PFSK-1 (cell line): Measurements from ENCODE around the gene ZNF536.

Experiments used
- FOXP2 ChIP-seq: optimal IDR thresholded peaks from 2 replicates; pipeline ENCODE3; 2011; ENCODE audit warnings: borderline replicate concordance, control low read depth, inconsistent platforms; ENCODE audit not compliant: insufficient read depth; ENCODE audit errors: extremely low read length, extremely low read depth
- POLR2AphosphoS5 ChIP-seq: IDR thresholded peaks from 2 replicates; pipeline ENCODE4 v1.6.1; 2012; ENCODE audit warnings: low read depth, mild to moderate bottlenecking, control low read depth, low read length, moderate library complexity
- REST ChIP-seq, 2 experiments: IDR thresholded peaks; 2 replicates each; pipeline versions ENCODE4 v1.6.1 to v1.8.0; 2011 to 2012; ENCODE audit warnings: low read depth in 2 of 2, low read length in 2 of 2, control low read depth in 1 of 2, inconsistent platforms in 1 of 2, mild to moderate bottlenecking in 1 of 2, moderate library complexity in 1 of 2; ENCODE audit not compliant: insufficient read depth in 1 of 2
- SIN3A ChIP-seq: IDR thresholded peaks from 2 replicates; pipeline ENCODE4 v1.6.1; 2012; ENCODE audit warnings: mild to moderate bottlenecking, low read length, moderate library complexity, borderline replicate concordance; ENCODE audit not compliant: insufficient read depth
- TAF1 ChIP-seq: IDR thresholded peaks from 2 replicates; pipeline ENCODE4 v1.6.1; 2012; ENCODE audit warnings: low read length, control low read depth, borderline replicate concordance; ENCODE audit not compliant: insufficient read depth

Gene ZNF536

DNA sequence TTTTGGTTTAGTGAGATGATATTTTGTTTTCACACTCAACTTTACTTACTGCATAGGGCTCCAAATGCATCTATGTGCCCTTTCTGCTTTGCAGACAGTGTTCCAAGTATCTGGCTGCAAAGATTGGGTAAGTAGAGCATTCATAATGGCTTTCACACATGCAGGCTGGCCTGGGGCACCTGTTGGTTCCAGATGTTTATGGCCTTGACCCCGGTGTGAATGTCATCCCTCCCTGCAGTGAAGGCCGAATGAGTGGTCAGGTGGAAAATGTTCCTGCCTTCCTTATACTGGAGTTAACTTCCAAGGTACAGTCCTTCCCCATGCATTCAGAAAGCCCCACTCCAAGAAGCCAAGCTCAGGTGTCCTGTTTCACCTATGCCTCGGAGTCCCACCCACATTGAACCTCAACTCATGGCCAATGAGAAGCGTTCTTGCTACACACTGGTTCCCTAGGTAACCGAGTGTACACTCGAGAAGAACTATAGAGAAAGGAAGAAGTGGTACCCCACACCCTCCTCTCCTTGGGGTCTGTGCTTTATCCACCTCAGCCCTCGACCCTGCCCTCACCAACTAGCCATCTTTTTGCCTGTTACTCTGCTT is 23.0 kb upstream of the ZNF536 start:
- TF ChIP-seq SIN3A (no peak), FOXP2 (no peak), REST (IDR thresholded peaks at IDR 0.05; ENCODE audit: insufficient read depth in 1 of 2, low read depth in 2 of 2, low read length in 2 of 2) (no peak), TAF1 (no peak)

DNA sequence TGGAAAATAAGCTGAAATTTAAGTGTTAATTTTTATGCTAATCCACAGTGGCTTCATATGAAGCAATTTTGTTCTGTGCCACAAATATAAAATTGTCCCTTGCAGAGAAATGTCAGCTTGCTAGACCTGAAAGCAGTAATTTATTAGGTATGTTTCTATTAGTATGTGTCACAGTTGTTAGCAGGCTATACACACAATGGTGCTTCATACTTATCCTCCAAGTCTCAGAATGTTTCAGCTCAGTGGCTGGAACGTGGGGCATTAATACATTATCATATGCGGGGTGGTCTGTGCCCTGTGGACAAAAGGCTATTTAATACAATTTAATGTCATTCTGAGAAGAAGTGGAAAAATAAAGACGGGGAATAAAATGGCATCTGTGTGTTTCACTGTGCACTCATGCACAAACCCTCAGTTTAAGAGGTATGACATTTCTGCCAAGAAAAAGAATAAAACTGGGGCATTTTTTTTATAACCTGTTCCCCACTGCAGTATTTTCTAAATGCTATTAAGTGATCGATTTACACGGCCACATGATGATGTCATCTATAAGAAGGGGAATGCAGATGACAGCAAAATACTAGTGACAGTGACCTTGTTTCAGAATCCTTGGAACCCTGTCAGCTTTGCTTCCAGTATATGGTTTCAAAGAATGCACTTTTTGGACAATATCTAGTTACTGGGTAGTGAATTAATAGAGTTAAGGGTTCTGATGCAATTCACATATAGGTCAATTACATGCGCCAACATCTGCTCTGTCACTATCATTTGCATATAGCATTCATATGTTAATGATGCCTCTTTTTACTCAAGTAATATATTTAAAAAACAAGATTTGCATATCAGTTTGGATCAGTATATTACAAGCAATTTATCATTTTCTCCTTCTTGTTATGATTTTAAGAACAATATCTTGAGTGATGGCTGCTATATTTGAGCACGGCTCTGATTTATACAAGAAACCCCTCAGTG is 21.2 kb upstream of the ZNF536 start:
- no peak for TF ChIP-seq TAF1
- no peak for TF ChIP-seq SIN3A
- TF ChIP-seq REST (IDR thresholded peaks at IDR 0.05; ENCODE audit: insufficient read depth in 1 of 2, low read depth in 2 of 2, low read length in 2 of 2): no peak
- no peak for TF ChIP-seq POLR2AphosphoS5
- no peak for TF ChIP-seq FOXP2

GRCh38 chr19:30351774-30352173 is 20.4 kb upstream of the ZNF536 start:
- TF ChIP-seq POLR2AphosphoS5 (no peak), FOXP2 (no peak), REST (IDR thresholded peaks at IDR 0.05; ENCODE audit: insufficient read depth in 1 of 2, low read depth in 2 of 2, low read length in 2 of 2) (no peak), SIN3A (no peak), TAF1 (no peak)

GRCh38 chr19:30353394-30353945 is 18.7 kb upstream of the ZNF536 start:
- TF ChIP-seq SIN3A: no peak
- no peak for TF ChIP-seq FOXP2
- TF ChIP-seq TAF1: no peak
- TF ChIP-seq REST (IDR thresholded peaks at IDR 0.05; ENCODE audit: insufficient read depth in 1 of 2, low read depth in 2 of 2, low read length in 2 of 2): no peak
- no peak for TF ChIP-seq POLR2AphosphoS5
